Measurements from ENCODE around the gene PUM1. TPM values are rescaled to one million over a fixed set of nuclear protein-coding genes. Genes with fewer than 3 reads are reported as not detected.

The PUM1 gene
- total and polyA plus RNA-seq, 10 donors: 14.9 to 122 (median 82.5) TPM

- Histone ChIP-seq H3K27me3 (replicated peaks in 1 of 7) (no peaks in the 10 kb centered on the region), H3K4me3 (no peak overlapping the region), H3K4me1 (peaks cover 8 to 94% (median 58%) of the 10 kb centered on the region in 6 donors), H3K9me3 (no peaks in the 10 kb centered on the region), H3K27ac (peak overlapping the region in 3 of 8 donors; percentile 69 to 71 (median 71)), H3K36me3 (peaks cover 0 to 65% (median 20%) of the 10 kb centered on the region in 6 donors)
- DNase-seq: no peak
- 91 to 97% (median 93%) methylated on average over 4 of the region's 4 CpGs for WGBS, 5 donors
- TF ChIP-seq POLR2AphosphoS5 (IDR thresholded peaks at IDR 0.05) (no peak), POLR2A (IDR thresholded peaks at IDR 0.05) (no peak), CTCF (IDR thresholded peaks at IDR 0.05 in 8 of 11, conservative IDR thresholded peaks at IDR 0.05 in 3 of 11) (no peak)
- intact Hi-C loops (cut with DNase I; ENCODE audit: low total_unique reads): no loop called here
These were observed 80.5 kb downstream of the PUM1 start for GRCh38 chr1:30984991-30985503.

GRCh38 chr1:30984165-30984889 lies 81.2 kb downstream of the PUM1 start:
- DNase-seq: no peak

GRCh38 chr1:30982937-30983336 lies 82.6 kb downstream of the PUM1 start:
- 32 to 55% (median 43%) methylated on average over 1 of the region's 1 CpG for WGBS, 5 donors
- intact Hi-C loops (cut with DNase I; ENCODE audit: low total_unique reads): no loop called here
- H3K36me3 ChIP-seq: peaks cover 0 to 72% (median 25%) of the 10 kb centered on the region in 6 donors
- H3K4me3 ChIP-seq: no peak overlapping the region
- no peaks in the 10 kb centered on the region for H3K9me3 ChIP-seq
- peak overlapping the region in 5 of 8 donors; percentile 23 to 71 (median 69) for H3K27ac ChIP-seq
- H3K27me3 ChIP-seq (replicated peaks in 1 of 7): no peaks in the 10 kb centered on the region
- H3K4me1 ChIP-seq: peaks cover 8 to 78% (median 49%) of the 10 kb centered on the region in 6 donors
- TF ChIP-seq POLR2A (IDR thresholded peaks at IDR 0.05) (no peak), POLR2AphosphoS5 (IDR thresholded peaks at IDR 0.05) (no peak), CTCF (IDR thresholded peaks at IDR 0.05 in 8 of 11, conservative IDR thresholded peaks at IDR 0.05 in 3 of 11) (no peak)
- no peak for DNase-seq

More at GRCh38 chr1:30984165-30984889, 81.2 kb downstream of the PUM1 start:
- no peak for TF ChIP-seq POLR2AphosphoS5 (IDR thresholded peaks at IDR 0.05)
- TF ChIP-seq POLR2A (IDR thresholded peaks at IDR 0.05): no peak
- no peak for TF ChIP-seq CTCF (IDR thresholded peaks at IDR 0.05 in 8 of 11, conservative IDR thresholded peaks at IDR 0.05 in 3 of 11)
- peak overlapping the region in 3 of 8 donors; percentile 69 to 71 (median 71) for H3K27ac ChIP-seq
- 81 to 87% (median 83%) methylated on average over 4 of the region's 4 CpGs for WGBS, 5 donors
- no peaks in the 10 kb centered on the region for H3K27me3 ChIP-seq (replicated peaks in 1 of 7)
- intact Hi-C loops (cut with DNase I; ENCODE audit: low total_unique reads): no loop called here
- H3K4me1 ChIP-seq: peaks cover 8 to 87% (median 55%) of the 10 kb centered on the region in 6 donors
- H3K9me3 ChIP-seq: no peaks in the 10 kb centered on the region
- no peak overlapping the region for H3K4me3 ChIP-seq
- peaks cover 0 to 66% (median 20%) of the 10 kb centered on the region in 6 donors for H3K36me3 ChIP-seq

- Histone ChIP-seq H3K36me3 (peaks cover 0 to 70% (median 27%) of the 10 kb centered on the region in 6 donors), H3K9me3 (no peaks in the 10 kb centered on the region), H3K27ac (peak overlapping the region in 5 of 8 donors; percentile 23 to 71 (median 69)), H3K27me3 (replicated peaks in 1 of 7) (no peaks in the 10 kb centered on the region), H3K4me1 (peaks cover 7 to 78% (median 50%) of the 10 kb centered on the region in 6 donors), H3K4me3 (no peak overlapping the region)
- DNase-seq: no peak
- no peak for TF ChIP-seq POLR2A (IDR thresholded peaks at IDR 0.05)
- TF ChIP-seq CTCF (IDR thresholded peaks at IDR 0.05 in 8 of 11, conservative IDR thresholded peaks at IDR 0.05 in 3 of 11): no peak
- no peak for TF ChIP-seq POLR2AphosphoS5 (IDR thresholded peaks at IDR 0.05)
- intact Hi-C loops (cut with DNase I; ENCODE audit: low total_unique reads): no loop called here
These were observed 83.1 kb downstream of the PUM1 start for GRCh38 chr1:30982431-30982830.
